Activated CD4-positive, alpha-beta T cell treated with anti-CD3 and anti-CD28 coated beads for 4 hours (primary cell): ENCODE measurements around the gene TWSG1.
"Not testable (repeated sequence)": the region's sequence is repeated elsewhere in the genome, so short reads cannot be mapped to it uniquely, and the experiment has no call there.

Source experiments
- DNase-seq, 2 donors: peaks; one replicate each; pipeline ENCODE4 v3.0.0-alpha.2; 2020

Gene TWSG1

DNA sequence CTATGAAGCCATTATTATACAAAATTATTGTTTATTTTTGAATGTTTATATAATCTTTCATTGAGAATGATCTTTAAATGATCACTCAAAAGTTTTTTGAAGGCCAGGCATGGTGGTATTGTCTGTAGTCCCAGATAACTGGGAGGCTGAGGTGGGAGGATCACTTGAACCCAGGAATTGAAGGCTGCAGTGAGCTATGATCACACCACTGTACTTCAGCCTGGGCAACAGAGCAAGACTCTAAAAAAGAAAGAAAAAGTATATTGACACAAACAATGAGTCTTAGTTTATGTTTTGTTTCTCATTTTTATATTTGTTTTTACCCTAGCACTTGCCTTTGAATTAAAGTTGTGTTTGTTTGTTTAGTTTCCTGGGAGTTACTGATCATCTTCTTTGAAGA is 2.3 kb downstream of the TWSG1 start:
- no peak for DNase-seq

DNA sequence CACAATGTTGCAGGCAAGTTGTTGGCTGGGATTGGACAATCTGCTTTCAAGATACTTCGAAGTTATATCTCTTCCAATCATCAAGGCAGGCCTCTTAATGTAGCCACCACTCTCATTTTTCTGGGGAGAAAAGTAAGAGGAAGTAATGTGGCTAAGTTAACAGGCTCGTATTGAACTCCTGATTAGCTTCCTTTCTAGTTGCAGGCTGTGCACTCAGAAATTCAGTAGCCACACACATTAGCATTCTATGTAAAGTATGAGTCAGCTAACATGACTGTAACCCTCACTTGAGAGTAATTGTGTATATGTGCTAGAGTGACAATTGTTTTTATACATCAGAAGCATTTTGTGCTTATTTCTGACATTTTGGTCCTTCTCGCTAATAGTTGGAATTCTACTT is 3.3 kb downstream of the TWSG1 start:
- no peak for DNase-seq

DNA sequence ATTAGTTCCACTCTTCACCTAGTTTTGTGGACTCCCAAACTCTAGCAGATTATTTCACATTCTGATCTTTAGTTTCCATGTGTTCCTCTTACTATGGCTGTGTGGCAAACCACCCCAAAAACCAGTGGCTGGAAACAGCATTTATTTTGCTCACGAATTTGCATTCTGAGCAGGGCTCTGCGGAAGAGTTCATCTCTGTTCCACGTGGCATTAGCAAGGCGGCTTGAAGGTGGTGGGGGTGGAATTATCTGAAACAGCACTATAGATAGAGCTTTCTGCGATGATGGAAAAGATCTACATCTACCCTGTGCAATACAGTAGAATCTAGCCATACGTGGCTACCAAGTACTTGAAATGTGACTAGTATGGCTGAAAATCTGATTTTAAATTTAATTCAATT is 5.9 kb downstream of the TWSG1 start:
- no peak for DNase-seq

DNA sequence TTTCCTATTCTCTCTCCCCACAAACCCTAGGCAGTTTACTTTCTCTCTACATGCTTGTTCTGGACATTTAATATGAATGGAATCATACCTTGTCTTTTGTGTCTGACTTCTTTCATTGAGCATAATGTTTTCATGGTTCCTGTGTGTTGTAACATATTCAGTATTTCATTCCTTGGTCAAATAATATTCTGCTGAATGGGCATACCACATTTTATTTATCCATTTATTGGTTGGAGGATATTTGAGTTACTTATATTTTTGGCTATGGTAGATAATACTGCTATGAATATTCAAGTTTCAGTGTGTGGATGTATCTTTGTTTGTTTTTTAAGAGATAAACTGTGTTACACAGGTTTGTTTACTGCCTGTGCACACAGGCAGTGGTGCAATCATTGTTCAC is 9.0 kb downstream of the TWSG1 start:
- no peak for DNase-seq

DNA sequence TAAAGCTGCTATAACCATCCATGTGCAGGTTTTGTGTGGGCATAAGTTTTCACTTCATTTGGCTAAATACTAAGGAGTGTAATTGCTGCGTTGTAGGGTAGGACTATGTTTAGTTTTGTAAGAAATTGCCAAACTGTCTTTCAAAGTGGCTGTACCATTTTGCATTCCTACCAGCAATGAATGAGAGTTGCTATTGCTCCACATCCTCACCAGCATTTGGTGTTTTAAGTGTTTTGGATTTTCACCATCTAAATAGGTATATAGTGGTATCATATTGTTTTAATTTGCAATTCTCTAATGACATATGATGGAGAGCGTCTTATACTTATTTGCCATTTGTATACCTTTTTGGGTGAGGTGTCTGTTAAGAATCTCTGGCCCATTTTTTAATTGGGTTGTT is 12.2 kb downstream of the TWSG1 start:
- no peak for DNase-seq

DNA sequence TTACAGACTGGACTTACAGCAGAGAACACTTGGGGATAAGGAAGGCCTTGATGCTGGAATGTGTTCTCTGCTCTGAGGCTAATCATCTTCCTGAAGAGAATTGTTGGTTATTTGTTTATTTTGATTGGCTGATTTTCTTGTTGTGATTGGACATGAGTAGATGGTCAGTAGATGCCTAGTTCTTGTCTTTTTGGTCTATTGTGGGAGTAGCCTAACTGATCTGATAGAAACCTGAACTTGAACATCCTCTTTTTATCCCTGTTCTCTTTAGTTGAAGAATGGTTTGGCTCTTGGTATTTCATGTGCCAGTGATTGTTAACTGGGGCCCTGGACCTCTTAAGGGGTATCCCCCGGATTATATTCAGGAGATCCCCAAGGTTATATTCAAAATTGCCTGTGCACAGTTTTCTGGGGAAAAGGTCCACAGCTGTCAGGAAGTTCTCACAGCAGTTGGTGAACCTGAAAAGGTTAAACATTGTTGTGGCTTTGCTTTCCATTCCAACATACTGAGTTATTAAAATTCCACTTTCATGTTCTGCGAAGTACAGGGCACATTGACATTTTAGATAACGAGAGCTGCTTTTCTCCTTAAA is 13.6 kb downstream of the TWSG1 start:
- no peak for DNase-seq

DNA sequence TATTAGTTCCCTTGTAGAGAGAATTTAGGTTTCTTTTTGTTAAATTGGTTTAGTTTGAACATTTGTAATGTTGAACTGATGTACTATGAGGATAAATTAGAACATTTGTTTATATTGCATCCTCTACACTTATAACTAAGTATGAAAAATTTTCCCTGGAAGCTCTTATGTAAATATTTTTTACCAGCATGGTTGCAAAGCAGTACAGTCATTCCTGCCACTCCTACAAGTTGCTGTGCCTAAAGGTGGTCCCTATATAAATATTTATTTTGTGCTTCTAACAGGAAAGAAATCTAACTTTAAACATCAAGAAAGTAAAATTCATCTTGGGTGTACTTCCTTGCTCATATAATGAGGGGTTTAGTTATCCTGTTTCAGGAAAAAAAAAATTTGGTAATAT is 14.2 kb downstream of the TWSG1 start:
- DNase-seq = no peak

DNA sequence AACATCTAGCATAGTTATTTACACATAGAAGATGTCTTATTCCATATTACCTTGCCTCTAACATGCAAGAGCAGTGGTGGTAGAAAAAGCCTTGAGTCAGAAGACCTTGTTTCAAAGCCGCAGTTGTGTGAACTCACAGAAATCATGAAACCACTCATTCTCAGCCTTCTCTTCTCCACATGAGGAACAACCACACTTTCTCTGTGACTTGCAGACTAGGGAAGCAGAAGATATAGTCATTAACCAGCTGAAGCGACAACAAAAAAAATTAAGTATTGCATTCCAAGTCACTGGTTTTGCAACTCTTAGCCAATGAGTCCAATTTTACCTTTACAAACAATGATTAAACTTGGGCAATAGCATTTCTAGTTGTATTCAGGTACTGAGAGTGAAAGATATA is 19.0 kb downstream of the TWSG1 start:
- DNase-seq = no peak

DNA sequence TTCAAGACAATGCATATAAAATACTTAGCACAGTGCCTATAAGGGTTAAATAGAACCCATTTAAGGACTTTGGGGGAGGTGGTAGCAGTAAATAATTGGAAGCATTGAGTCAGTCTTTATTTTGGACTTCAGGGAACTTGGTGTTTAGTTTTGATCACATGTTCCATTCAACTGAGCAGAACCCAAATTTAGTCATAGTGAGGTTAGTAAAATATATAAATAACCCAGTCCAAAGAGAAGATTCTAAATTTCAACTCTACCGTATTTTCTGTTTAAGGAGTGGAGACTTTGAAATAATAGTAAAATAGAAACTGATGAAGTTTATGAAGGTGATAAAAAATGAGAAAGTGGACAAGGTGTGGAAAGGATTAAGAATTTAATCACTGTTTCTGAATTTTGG is 19.7 kb downstream of the TWSG1 start:
- no peak for DNase-seq

DNA sequence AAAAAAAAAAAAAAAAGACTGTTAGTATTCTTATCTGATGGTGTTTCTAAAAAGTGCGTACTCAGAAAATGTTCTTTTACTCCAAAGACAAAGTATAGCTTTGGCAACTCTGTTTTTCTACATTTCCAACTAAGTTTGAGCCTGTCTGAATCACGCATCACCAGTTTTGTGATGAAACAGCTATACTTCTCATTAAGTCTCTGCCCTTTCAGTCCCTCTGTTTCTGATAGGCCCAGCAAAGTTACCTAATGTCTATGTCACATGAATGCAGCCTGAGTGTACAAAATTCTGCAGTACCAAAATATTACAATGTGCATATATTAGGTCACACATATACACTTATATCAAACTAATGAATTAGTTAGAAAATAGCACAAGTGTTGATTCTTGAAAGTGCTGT is 22.4 kb downstream of the TWSG1 start:
- no peak for DNase-seq

DNA sequence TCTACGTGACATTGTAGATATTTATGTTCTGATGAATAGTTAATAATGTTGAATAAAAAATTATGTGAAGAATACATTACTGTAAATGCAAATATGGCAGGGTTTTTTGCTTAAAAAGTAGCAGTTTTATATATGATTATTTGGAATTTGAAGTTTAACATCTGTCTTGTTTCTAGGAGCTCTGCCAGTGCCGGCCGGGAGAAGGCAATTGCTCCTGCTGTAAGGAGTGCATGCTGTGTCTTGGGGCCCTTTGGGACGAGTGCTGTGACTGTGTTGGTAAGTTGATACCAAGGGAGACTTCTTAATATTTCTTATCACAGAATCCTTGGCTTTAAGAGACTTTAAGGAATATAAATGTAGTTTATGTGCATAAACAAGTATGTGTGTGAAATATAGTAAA is 25.2 kb downstream of the TWSG1 start:
- DNase-seq = no peak

DNA sequence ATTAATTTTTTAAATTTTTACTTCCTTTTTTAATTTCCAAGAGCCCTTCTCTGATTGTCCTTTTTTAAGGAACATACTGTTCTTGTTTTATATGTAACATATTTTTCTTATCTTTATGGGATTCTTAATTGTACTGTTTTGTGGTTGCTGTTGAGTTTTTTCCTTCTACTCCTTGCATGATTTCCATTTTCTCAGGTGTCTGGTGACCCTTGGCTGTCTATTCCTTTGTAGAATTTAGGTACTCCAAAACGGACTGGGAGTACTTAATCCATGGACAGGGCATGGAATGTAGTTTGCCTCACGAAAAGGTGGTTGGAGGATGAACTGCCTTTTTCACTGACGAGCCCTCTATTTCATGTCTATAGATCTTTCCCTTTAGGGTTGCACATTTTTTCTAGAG is 26.6 kb downstream of the TWSG1 start:
- no peak for DNase-seq

DNA sequence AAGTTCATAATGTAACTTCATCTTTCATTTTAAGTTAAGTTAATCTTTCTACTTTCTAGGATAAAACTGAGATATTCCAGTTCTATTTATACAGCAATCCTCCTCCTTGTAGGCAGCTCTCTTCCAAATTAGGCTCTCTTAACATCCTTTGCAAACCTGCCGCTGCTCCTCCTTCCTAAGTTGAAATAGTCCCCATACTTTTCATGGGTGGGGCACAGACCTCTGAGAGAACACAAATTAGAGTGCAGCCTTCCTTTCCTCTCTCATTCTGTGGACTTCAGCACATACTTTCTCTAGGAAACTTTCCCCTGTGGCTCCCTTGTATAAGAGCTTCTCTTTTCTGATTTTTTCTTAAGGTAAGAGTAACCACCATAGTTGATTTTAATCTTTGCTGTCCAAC is 28.3 kb downstream of the TWSG1 start:
- no peak for DNase-seq

DNA sequence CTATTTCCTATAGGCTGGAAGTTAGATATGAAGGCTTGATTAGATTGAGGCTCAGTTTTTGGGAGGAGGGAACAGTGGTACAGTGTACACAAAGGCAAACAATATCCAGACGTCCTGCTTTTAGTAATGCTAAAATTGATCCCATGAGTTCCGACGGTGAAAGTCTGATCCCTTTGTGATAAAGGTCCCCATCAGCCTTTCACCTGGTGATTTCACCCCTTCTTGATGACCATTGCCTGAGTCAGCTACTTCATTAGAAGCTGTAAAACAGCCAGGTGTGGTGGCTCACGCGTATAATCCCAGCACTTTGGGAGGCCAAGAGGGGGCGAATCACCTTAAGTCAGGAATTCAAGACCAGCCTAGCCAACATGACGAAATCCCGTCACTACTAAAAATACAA is 29.7 kb downstream of the TWSG1 start:
- no peak for DNase-seq

DNA sequence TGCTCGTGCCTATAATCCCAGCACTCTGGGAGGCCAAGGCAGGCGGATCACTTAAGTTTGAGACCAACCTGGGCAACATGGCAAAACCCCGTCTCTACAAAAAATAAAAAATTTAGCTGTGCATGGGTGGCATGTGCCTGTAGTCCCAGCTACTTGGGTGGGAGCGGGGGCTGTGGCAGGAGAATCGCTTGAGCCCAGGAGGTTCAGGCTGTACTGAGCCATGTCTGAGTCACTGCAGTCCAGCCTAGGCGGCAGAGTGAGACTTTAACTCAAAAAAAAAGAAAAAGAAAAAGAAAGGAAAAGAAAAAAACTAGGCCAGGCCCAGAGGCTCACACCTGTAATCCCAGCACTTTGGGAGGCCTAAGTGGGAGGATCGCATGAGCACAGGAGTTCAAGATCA is 30.8 kb downstream of the TWSG1 start:
- no peak for DNase-seq

DNA sequence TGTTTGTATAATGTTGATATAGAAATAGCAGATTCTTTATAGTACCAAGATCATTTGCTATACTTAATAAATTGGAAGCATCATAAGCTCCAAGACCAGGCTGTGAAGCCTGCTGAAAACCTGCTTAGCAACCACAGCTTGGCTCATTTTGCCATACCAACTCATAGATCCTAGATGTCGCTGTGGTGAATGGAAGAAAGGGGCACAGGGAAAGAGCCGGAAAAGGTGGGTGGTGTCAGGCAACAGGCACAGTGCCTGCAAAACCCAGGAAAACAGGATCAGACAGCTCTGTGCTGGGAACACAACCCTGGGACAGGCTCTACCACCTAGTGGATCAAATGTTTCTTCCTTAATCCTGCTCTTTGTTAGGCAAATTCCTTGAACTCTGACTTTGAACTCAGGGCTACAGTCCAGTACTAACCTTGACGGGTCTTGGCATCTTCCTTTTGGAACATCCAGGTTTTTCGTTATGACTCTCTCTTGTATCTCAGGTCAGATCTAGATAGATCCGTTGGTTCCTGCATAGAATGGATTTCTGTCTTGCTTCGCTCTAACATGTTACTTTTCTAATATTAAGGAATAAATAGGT is 31.6 kb downstream of the TWSG1 start:
- no peak for DNase-seq

DNA sequence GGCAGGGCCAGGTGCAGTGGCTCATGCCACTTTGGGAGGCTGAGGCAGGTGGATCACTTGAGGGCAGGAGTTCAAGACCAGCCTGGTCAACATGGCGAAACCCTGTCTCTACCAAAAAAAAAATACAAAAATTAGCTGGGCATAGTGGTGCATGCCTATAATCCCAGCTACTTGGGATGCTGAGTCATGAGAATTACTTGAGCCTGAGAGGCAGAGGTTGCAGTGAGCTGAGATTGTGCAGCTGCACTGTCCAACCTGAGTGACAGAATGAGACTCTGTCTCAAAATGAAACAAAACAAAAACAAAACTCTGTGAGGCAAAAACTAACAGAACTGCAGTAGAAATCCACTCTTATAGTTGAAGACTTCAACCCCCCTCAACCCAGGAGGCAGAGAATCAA is 38.7 kb downstream of the TWSG1 start:
- DNase-seq = not testable (repeated sequence)

DNA sequence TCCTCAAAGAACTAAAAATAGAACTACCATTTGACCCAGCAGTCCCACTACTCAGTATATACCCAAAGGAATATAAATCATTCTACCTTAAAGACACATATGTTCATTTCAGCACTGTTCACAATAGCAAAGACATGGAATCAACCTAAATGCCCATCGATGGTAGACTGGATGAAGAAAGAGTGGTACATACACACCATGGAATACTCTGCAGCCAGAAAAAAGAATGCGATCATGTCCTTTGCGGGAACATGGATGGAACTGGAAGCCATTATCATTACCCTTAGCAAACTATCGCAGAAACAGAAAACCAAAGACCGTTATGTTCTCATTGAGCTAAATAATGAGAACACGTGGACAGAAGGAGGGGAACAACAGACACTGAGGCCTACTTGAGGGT is 44.5 kb downstream of the TWSG1 start:
- DNase-seq = no peak

DNA sequence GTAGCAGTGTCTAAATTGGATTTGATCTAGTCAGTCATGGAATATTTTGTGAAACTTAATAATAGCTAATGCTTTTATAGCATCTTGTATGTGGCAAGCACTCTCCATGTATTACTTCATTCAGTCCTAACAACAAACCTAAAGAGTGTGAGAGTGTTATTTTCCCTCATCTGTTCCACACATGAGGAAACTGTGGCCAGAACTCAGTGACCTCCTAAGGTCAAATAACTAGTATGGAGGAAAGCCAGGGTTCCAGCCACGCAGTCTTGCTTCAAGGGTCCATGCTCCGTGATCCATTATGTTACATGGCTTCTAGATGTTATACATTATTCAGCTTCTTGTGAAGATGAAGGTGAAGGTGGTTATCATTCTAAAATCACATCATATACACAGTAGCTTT is 45.5 kb downstream of the TWSG1 start:
- DNase-seq = no peak

DNA sequence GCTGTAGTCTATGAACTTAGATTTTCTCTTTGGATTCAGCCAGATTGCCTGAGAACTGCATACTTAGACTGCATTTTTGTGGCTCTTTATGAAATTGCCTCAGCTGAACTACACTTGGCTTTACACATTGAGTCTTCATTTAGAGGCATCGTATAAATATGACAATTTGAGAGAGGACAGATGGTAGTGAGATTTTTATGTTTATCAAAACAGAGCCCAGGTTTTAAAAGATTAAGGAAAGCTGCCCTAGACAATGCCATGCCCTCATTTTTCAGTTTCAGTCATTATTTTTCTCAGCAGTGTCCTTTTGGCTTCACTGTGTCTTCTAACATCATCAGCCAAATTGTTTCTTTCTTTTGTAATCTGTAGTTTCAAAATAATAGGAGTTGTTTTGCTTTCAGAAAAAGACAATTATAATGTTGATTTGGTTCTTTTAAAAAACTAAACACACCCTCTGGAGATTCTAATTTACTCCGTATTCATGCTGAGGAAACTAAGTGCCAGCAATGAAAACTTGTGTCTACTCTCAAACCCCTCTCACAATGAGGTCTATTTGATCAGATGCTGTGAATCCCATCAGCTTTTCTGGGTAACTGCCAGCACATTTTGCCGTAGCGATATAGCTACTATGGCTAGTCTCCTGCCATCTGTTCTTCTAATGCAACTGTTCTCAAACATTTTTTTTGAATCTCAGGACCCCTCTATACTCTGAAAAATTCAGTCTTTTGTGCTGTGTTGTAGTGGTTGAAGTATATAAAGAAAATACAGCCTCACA is 46.2 kb downstream of the TWSG1 start:
- DNase-seq = no peak

DNA sequence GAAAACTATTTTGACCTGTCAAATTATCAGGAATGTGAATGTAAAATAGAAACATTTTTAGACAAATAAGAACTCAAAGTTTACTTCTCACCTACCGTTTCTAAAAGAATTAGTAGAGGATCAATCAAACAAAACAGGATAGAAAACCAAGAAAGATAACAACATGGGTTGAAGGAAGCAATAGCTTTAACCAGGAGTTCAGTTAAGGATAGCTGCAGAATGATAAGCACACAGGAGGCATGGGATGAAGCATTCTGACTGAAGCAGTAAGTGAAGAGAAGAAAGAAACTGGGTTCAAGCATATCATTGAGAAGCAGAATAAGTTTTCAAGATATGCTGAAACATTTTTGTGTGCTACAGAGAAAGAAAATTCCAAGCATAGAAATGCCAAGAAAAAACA is 52.3 kb downstream of the TWSG1 start:
- no peak for DNase-seq

DNA sequence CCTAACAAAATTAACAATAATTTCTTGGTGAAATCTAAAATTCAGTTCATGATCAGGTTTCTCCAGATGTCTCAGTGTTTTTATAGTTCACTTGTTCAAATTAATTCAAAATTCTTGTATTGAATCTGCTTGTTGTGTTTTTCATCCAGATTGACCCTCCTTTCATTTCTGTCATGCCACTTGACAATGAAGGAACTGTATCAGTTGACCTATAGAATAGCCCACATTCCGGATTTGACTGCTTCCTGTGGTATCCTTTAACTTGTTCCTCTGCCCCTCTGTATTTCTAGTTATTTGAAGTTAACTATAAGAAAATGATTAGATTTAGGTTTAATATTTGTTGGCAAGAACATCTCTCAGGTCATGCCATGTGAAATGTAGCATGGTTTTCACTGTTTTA is 53.3 kb downstream of the TWSG1 start:
- no peak for DNase-seq

DNA sequence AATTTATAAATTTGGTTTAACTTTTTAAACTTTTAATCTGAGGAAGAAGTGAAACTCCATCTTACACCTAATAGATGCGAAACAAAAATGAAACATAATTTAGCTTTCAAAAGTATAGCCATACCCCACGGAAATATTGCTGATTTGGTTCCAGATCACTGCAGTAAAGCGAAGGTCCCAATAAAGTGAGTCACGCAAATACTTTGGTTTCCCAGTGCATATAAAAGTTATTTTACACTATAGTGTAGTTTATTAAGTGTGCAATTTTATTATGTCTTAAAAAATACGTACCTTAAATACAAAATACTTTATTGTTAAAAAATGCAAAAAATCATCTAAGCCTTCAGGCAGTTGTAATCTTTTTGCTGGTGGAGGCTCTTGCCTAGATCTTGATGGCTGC is 55.1 kb downstream of the TWSG1 start:
- no peak for DNase-seq

DNA sequence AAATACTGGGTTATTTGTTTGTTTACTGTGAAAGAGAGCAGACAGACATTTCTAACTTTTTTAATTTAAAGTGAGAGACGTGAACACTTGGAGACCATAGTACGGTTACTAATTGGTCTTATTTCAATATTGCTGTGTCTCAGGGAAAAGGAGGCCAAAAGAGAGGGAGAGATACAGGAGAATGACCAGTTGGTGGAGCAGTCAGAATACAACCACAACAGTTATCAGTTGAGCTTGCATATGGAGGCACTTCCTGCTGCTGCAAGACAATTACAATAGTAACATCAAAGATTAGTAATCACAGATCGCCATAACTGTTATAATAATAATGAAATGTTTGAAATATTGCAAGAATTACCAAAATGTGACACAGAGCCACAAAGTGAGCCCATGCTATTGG is 58.2 kb downstream of the TWSG1 start:
- DNase-seq = no peak

DNA sequence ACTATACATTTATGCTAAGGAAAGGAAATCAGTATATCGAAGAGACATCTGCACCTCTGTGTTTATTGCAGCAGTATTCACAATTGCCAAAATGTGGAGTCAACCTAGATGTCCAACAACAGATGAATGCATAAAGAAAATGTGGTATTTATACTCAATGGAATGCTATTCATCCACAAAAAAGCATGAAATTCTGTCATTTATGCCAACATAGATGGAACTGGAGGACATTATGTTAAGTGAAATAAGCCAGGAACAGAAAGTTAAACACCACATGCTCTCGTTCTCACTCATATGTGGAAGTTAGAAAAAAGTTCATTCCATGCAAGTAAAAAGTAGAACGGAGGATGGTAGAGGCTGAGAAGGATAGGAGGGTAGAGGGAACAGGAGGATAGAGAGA is 59.5 kb downstream of the TWSG1 start:
- DNase-seq = no peak
